K562 (cell line): ENCODE measurements around the gene ATP13A4. TPM values are rescaled to one million over a fixed set of nuclear protein-coding genes. Genes with fewer than 3 reads are reported as not detected.
A peak's percentile ranks its signal among the peaks of the same experiment; 100 is the strongest.

ENCODE experiments used
- CHD1 ChIP-seq: fragments of 200-600 bp; sonication (generic); IDR thresholded peaks from one replicate; pipeline ENCODE4 v1.6.1; 2012; ENCODE audit warnings: mild to moderate bottlenecking, moderate library complexity, low read length, inconsistent platforms
- DPF2 ChIP-seq: fragments of 450-650 bp; IDR thresholded peaks from 2 replicates; pipeline ENCODE4 v1.6.1; 2016
- JUN ChIP-seq, 2 experiments: sonication (generic) in 1 of 2; formaldehyde crosslinking in 1 of 2; IDR thresholded peaks; 2 replicates each; pipeline versions ENCODE4 v1.6.1 to v1.8.0; 2012 to 2022; ENCODE audit warnings: borderline replicate concordance in 2 of 2, mild to moderate bottlenecking in 2 of 2, improper control_type of control experiment in 1 of 2, low read depth in 1 of 2, low read length in 1 of 2, missing genetic modification reagents in 1 of 2
- MCM7 ChIP-seq, 2 experiments: fragments of 450-650 bp; IDR thresholded peaks; 2 replicates each; pipeline ENCODE4 v1.6.1; 2016 to 2018
- OTX1 ChIP-seq: fragments of 450-650 bp; formaldehyde crosslinking; IDR thresholded peaks from 2 replicates; pipeline ENCODE4 v1.4.0; 2022; ENCODE audit warnings: mild to moderate bottlenecking
- PHF21A ChIP-seq: fragments of 450-650 bp; IDR thresholded peaks from 2 replicates; pipeline ENCODE4 v1.6.1; 2017; ENCODE audit warnings: low read depth, borderline replicate concordance
- PHTF2 ChIP-seq: fragments of 250-450 bp; sonication (Bioruptor Pico); IDR thresholded peaks from 2 replicates; pipeline ENCODE4 v1.5.0; 2021; ENCODE audit warnings: mild to moderate bottlenecking
- PML ChIP-seq: IDR thresholded peaks from 2 replicates; pipeline ENCODE4 v1.6.1; 2012; ENCODE audit warnings: low read length, inconsistent platforms
- POU5F1 ChIP-seq: fragments of 150-350 bp; IDR thresholded peaks from 2 replicates; pipeline ENCODE4 v1.6.1; 2014; ENCODE audit warnings: borderline replicate concordance, low read length, low read depth, mild to moderate bottlenecking; ENCODE audit not compliant: partially characterized antibody
- RAD51 ChIP-seq: fragments of 450-650 bp; IDR thresholded peaks from 2 replicates; pipeline ENCODE4 v1.7.1; 2016; ENCODE audit warnings: low read depth, mild to moderate bottlenecking, borderline replicate concordance
- RCOR1 ChIP-seq, 2 experiments: IDR thresholded peaks; 2 replicates each; pipeline ENCODE4 v1.6.1; 2012; ENCODE audit warnings: low read depth in 2 of 2, low read length in 2 of 2, borderline replicate concordance in 1 of 2, improper control_type of control experiment in 1 of 2
- RFX5 ChIP-seq: IDR thresholded peaks from 2 replicates; pipeline ENCODE4 v1.6.1; 2011; ENCODE audit warnings: low read depth, mild to moderate bottlenecking, improper control_type of control experiment, low read length
- SRF ChIP-seq, 2 experiments: fragments of 250-450, 450-650 bp in 1 of 2; sonication (Bioruptor Pico) in 1 of 2; sonication (generic) in 1 of 2; formaldehyde crosslinking; IDR thresholded peaks; 2 replicates each; pipeline versions ENCODE4 v1.5.0 to v1.5.1; 2020 to 2022; ENCODE audit warnings: mild to moderate bottlenecking in 1 of 2, missing genetic modification reagents in 1 of 2
- TRIM28 ChIP-seq: fragments of 450-650 bp; IDR thresholded peaks from 2 replicates; pipeline ENCODE4 v1.6.1; 2017
- XRCC3 ChIP-seq: fragments of 450-650 bp; IDR thresholded peaks from 2 replicates; pipeline ENCODE4 v1.6.1; 2017; ENCODE audit warnings: mild to moderate bottlenecking, moderate library complexity
- YY1 ChIP-seq, 3 experiments: IDR thresholded peaks; 2 replicates each; pipeline ENCODE4 v1.6.1; 2011; ENCODE audit warnings: low read length in 2 of 3, mild to moderate bottlenecking in 2 of 3, moderate library complexity in 2 of 3, borderline replicate concordance in 1 of 3, control low read depth in 1 of 3, low read depth in 1 of 3; ENCODE audit not compliant: insufficient read depth in 3 of 3, insufficient replicate concordance in 2 of 3, control insufficient read depth in 1 of 3, insufficient read length in 1 of 3; ENCODE audit errors: extremely low read depth in 1 of 3
- ZNF707 ChIP-seq: fragments of 250-450 bp; sonication (Bioruptor Pico); conservative IDR thresholded peaks from 2 replicates; pipeline ENCODE4 v1.8.0; 2022; ENCODE audit warnings: inconsistent platforms, mild to moderate bottlenecking, moderate library complexity
- ZNF785 ChIP-seq: fragments of 250-450 bp; sonication (Bioruptor Pico); IDR thresholded peaks from 2 replicates; pipeline ENCODE4 v1.4.0; 2020; ENCODE audit warnings: mild to moderate bottlenecking
- polyA plus RNA-seq, 8 experiments: library from polyadenylated mRNA; depleted of rRNA in 4 of 8; stranded (reverse) in 5 of 8; unstranded in 3 of 8; fragments of >200 nt; fragmentation: Nextera tagmentation in 2 of 8; fragmentation: Illumina TruSeq in 1 of 8; extraction: Ambion mirVana in 2 of 8; extraction: Trizol in 1 of 8; gene quantifications; 2 replicates each; pipeline versions ENCODE4 v1.2.1 to v1.2.3, GENCODE V29; 2011 to 2014; ENCODE audit warnings: inconsistent platforms in 1 of 8, missing spikeins in 1 of 8
- total RNA-seq, 7 experiments: library from RNA; depleted of rRNA in 6 of 7; stranded (reverse); fragments of >200 nt in 6 of 7; fragmentation: Illumina TruSeq in 2 of 7; extraction: Trizol in 2 of 7; gene quantifications; 2 replicates each; pipeline versions ENCODE4 v1.2.1 to v1.2.3, GENCODE V29; 2011 to 2021; ENCODE audit warnings: low replicate concordance in 1 of 7
- TF ChIP-seq, protein P1 (sequence below): fragments of 250-450 bp; sonication (Bioruptor Pico); IDR thresholded peaks from 2 replicates; pipeline ENCODE4 v1.8.0; 2022; ENCODE audit warnings: moderate library complexity, mild to moderate bottlenecking, inconsistent platforms
- TF ChIP-seq, protein P2 (sequence below): fragments of 450-650 bp; IDR thresholded peaks from 2 replicates; pipeline ENCODE4 v1.6.1; 2014; ENCODE audit warnings: low read depth, mild to moderate bottlenecking, moderate library complexity, borderline replicate concordance
- TF ChIP-seq, protein P3 (sequence below), 3 experiments: fragments of 200-800 bp in 1 of 3; sonication (Bioruptor generic) in 1 of 3; sonication (generic) in 1 of 3; formaldehyde crosslinking in 1 of 3; IDR thresholded peaks; 2 replicates each; pipeline versions ENCODE4 v1.6.1 to v1.8.0; 2016 to 2022; ENCODE audit warnings: mild to moderate bottlenecking in 2 of 3, missing compliant biosample characterization in 2 of 3, missing genetic modification characterization in 2 of 3, missing genetic modification reagents in 1 of 3

Gene ATP13A4
- total and polyA plus RNA-seq, 9 of the 15 experiments (the other 6 are each of a cell fraction or from before 2014, with no cell fraction given) = 0.03 to 0.14 (median 0.07) TPM; not detected in 6

GRCh38 chr3:193599393-193599792 is 44.7 kb upstream of the ATP13A4 start (continued):
- TF ChIP-seq, protein P1, sequence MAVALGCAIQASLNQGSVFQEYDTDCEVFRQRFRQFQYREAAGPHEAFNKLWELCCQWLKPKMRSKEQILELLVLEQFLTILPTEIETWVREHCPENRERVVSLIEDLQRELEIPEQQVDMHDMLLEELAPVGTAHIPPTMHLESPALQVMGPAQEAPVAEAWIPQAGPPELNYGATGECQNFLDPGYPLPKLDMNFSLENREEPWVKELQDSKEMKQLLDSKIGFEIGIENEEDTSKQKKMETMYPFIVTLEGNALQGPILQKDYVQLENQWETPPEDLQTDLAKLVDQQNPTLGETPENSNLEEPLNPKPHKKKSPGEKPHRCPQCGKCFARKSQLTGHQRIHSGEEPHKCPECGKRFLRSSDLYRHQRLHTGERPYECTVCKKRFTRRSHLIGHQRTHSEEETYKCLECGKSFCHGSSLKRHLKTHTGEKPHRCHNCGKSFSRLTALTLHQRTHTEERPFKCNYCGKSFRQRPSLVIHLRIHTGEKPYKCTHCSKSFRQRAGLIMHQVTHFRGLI (CRISPR knock-in tag) = no peak
- peak in 1 of 3 experiments; percentile 21 for TF ChIP-seq YY1 (IDR thresholded peaks at IDR 0.05; ENCODE audit: borderline replicate concordance in 1 of 3, control insufficient read depth in 1 of 3, extremely low read depth in 1 of 3, insufficient read depth in 3 of 3, insufficient read length in 1 of 3, insufficient replicate concordance in 2 of 3, low read depth in 1 of 3, low read length in 2 of 3)
- no peak for TF ChIP-seq ZNF785 (CRISPR knock-in tag)
- no peak for TF ChIP-seq MCM7 (IDR thresholded peaks at IDR 0.05)
- no peak for TF ChIP-seq PHTF2 (CRISPR knock-in tag)
- TF ChIP-seq CHD1 = no peak
- TF ChIP-seq SRF (CRISPR knock-in tag; IDR thresholded peaks at IDR 0.05) = no peak
- no peak for TF ChIP-seq RAD51
- TF ChIP-seq PHF21A = no peak
- no peak for TF ChIP-seq POU5F1
- TF ChIP-seq ZNF707 = no peak
- peak; percentile 53; the same call in 1 of the 2 replicates for TF ChIP-seq PML
- TF ChIP-seq JUN (IDR thresholded peaks at IDR 0.05; ENCODE audit: borderline replicate concordance, low read depth, low read length) = no peak
- no peak for TF ChIP-seq JUN (CRISPR knock-in tag; IDR thresholded peaks at IDR 0.05; ENCODE audit: borderline replicate concordance)
- TF ChIP-seq, protein P2, sequence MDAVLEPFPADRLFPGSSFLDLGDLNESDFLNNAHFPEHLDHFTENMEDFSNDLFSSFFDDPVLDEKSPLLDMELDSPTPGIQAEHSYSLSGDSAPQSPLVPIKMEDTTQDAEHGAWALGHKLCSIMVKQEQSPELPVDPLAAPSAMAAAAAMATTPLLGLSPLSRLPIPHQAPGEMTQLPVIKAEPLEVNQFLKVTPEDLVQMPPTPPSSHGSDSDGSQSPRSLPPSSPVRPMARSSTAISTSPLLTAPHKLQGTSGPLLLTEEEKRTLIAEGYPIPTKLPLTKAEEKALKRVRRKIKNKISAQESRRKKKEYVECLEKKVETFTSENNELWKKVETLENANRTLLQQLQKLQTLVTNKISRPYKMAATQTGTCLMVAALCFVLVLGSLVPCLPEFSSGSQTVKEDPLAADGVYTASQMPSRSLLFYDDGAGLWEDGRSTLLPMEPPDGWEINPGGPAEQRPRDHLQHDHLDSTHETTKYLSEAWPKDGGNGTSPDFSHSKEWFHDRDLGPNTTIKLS = no peak
- TF ChIP-seq RCOR1 (IDR thresholded peaks at IDR 0.05; ENCODE audit: borderline replicate concordance in 1 of 2, low read depth in 2 of 2, low read length in 2 of 2) = 0 out of 4 replicates have a peak, but pooled peaks of 1 of the 2 experiments have one; percentile 32
- TF ChIP-seq TRIM28 = no peak
- no peak for TF ChIP-seq RFX5
- no peak for TF ChIP-seq XRCC3
- no peak for TF ChIP-seq OTX1
- TF ChIP-seq, protein P3, sequence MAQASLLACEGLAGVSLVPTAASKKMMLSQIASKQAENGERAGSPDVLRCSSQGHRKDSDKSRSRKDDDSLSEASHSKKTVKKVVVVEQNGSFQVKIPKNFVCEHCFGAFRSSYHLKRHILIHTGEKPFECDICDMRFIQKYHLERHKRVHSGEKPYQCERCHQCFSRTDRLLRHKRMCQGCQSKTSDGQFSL (CRISPR knock-in tag; IDR thresholded peaks at IDR 0.05) = no peak
- TF ChIP-seq, protein P3 (tag; IDR thresholded peaks at IDR 0.05) = no peak
- no peak for TF ChIP-seq DPF2
